CD4-positive, alpha-beta T cell treated with Interleukin-4 for 1 hour (primary cell): ENCODE results near the gene SIDT2.

Experiments used
- DNase-seq, 2 donors: peaks; one replicate each; pipeline ENCODE4 v3.0.0-alpha.2; 2020 to 2022

Gene SIDT2

GRCh38 chr11:117189941-117190544 lies 11.5 kb downstream of the SIDT2 start:
- no peak for DNase-seq

- DNase-seq = no peak
Measured at GRCh38 chr11:117191680-117192400, 13.3 kb downstream of the SIDT2 start.

- DNase-seq = no peak
Measured at GRCh38 chr11:117192401-117192875, 13.9 kb downstream of the SIDT2 start.

- DNase-seq = no peak
Measured at GRCh38 chr11:117193130-117194020, 14.8 kb downstream of the SIDT2 start.

- DNase-seq = no peak
Measured at GRCh38 chr11:117194267-117194666, 15.7 kb downstream of the SIDT2 start.

GRCh38 chr11:117195258-117195657 lies 16.7 kb downstream of the SIDT2 start:
- DNase-seq = no peak

- DNase-seq = no peak
Measured at GRCh38 chr11:117195761-117196160, 17.2 kb downstream of the SIDT2 start.

- DNase-seq = no peak
Measured at GRCh38 chr11:117197006-117197405, 18.5 kb downstream of the SIDT2 start.

GRCh38 chr11:117197516-117198456 lies 19.2 kb downstream of the SIDT2 start:
- no peak for DNase-seq

- no peak for DNase-seq
Measured at GRCh38 chr11:117198613-117199012, 20.1 kb downstream of the SIDT2 start.

- no peak for DNase-seq
Measured at GRCh38 chr11:117199053-117199915, 20.7 kb downstream of the SIDT2 start, which contains the start of gene TAGLN. TAGLN (plus strand) TSS chr11:117199370; CDS start chr11:117203014, 3,644 bp downstream.

- DNase-seq = no peak
Measured at GRCh38 chr11:117199916-117200812, 21.6 kb downstream of the SIDT2 start.

GRCh38 chr11:117200813-117201657 lies 22.5 kb downstream of the SIDT2 start:
- no peak for DNase-seq

GRCh38 chr11:117201658-117202305 lies 23.2 kb downstream of the SIDT2 start:
- no peak for DNase-seq

GRCh38 chr11:117202386-117203068 lies 24.0 kb downstream of the SIDT2 start:
- DNase-seq = no peak

GRCh38 chr11:117203069-117203407 lies 24.5 kb downstream of the SIDT2 start:
- no peak for DNase-seq

- no peak for DNase-seq
Measured at GRCh38 chr11:117204283-117205080, 25.9 kb downstream of the SIDT2 start.
